KOPT-K1 (cell line): ENCODE measurements around the gene EPHA6.

Experiments
- H3K27ac ChIP-seq: fragments of 200-600 bp; sonication (generic); 2 replicates; pipeline ENCODE4 v1.5.1; 2016; ENCODE audit warnings: antibody characterized with exemption, mild to moderate bottlenecking, low read depth, low read length; ENCODE audit not compliant: poor library complexity, severe bottlenecking
- H3K36me3 ChIP-seq: fragments of 200-600 bp; sonication (generic); 2 replicates; pipeline ENCODE4 v1.5.1; 2017; ENCODE audit warnings: antibody characterized with exemption, mild to moderate bottlenecking, low read length, moderate library complexity; ENCODE audit not compliant: insufficient read depth
- H3K9me3 ChIP-seq: fragments of 200-600 bp; sonication (generic); 2 replicates; pipeline ENCODE4 v1.5.1; 2017; ENCODE audit warnings: antibody characterized with exemption, low read length, mild to moderate bottlenecking; ENCODE audit not compliant: insufficient read depth, poor library complexity, severe bottlenecking

The EPHA6 gene

GRCh38 chr3:97037294-97037943, 223.0 kb downstream of the EPHA6 start:
- no peaks in the 10 kb centered on the region for H3K36me3 ChIP-seq
- no peak overlapping the region for H3K27ac ChIP-seq

GRCh38 chr3:97043411-97043810, 229.0 kb downstream of the EPHA6 start:
- no peak overlapping the region for H3K27ac ChIP-seq
- H3K36me3 ChIP-seq, result no peaks in the 10 kb centered on the region
- no peaks in the 10 kb centered on the region for H3K9me3 ChIP-seq

More at GRCh38 chr3:97037294-97037943, 223.0 kb downstream of the EPHA6 start:
- H3K9me3 ChIP-seq, result no peaks in the 10 kb centered on the region

- Histone ChIP-seq H3K9me3 (no peaks in the 10 kb centered on the region), H3K36me3 (no peaks in the 10 kb centered on the region), H3K27ac (no peak overlapping the region)
These were observed 243.0 kb downstream of the EPHA6 start for GRCh38 chr3:97057365-97057764.

- Histone ChIP-seq H3K9me3 (no peaks in the 10 kb centered on the region), H3K27ac (no peak overlapping the region), H3K36me3 (no peaks in the 10 kb centered on the region)
These were observed 244.8 kb downstream of the EPHA6 start for GRCh38 chr3:97059168-97059567.

GRCh38 chr3:97066531-97066930, 252.1 kb downstream of the EPHA6 start:
- Histone ChIP-seq H3K9me3 (no peaks in the 10 kb centered on the region), H3K27ac (no peak overlapping the region), H3K36me3 (no peaks in the 10 kb centered on the region)

- Histone ChIP-seq H3K9me3 (no peaks in the 10 kb centered on the region), H3K36me3 (no peaks in the 10 kb centered on the region), H3K27ac (no peak overlapping the region)
These were observed 255.9 kb downstream of the EPHA6 start for GRCh38 chr3:97070302-97070701.

- Histone ChIP-seq H3K27ac (no peak overlapping the region), H3K36me3 (no peaks in the 10 kb centered on the region), H3K9me3 (no peaks in the 10 kb centered on the region)
These were observed 260.2 kb downstream of the EPHA6 start for GRCh38 chr3:97074546-97074945.

- Histone ChIP-seq H3K9me3 (no peaks in the 10 kb centered on the region), H3K36me3 (no peaks in the 10 kb centered on the region), H3K27ac (no peak overlapping the region)
These were observed 262.3 kb downstream of the EPHA6 start for GRCh38 chr3:97076673-97077072.

GRCh38 chr3:97089621-97090020, 275.2 kb downstream of the EPHA6 start:
- H3K9me3 ChIP-seq, result no peaks in the 10 kb centered on the region
- no peaks in the 10 kb centered on the region for H3K36me3 ChIP-seq
- no peak overlapping the region for H3K27ac ChIP-seq

GRCh38 chr3:97102641-97103040, 288.2 kb downstream of the EPHA6 start:
- Histone ChIP-seq H3K9me3 (no peaks in the 10 kb centered on the region), H3K36me3 (no peaks in the 10 kb centered on the region), H3K27ac (no peak overlapping the region)

- Histone ChIP-seq H3K27ac (no peak overlapping the region), H3K9me3 (no peaks in the 10 kb centered on the region), H3K36me3 (no peaks in the 10 kb centered on the region)
These were observed 291.7 kb downstream of the EPHA6 start for GRCh38 chr3:97105989-97106651.

- Histone ChIP-seq H3K36me3 (no peaks in the 10 kb centered on the region), H3K27ac (no peak overlapping the region), H3K9me3 (no peaks in the 10 kb centered on the region)
These were observed 292.2 kb downstream of the EPHA6 start for GRCh38 chr3:97106652-97106989.

GRCh38 chr3:97108136-97108535, 293.7 kb downstream of the EPHA6 start:
- H3K9me3 ChIP-seq, result no peaks in the 10 kb centered on the region
- no peaks in the 10 kb centered on the region for H3K36me3 ChIP-seq
- no peak overlapping the region for H3K27ac ChIP-seq

GRCh38 chr3:97111244-97111643, 296.9 kb downstream of the EPHA6 start:
- no peaks in the 10 kb centered on the region for H3K9me3 ChIP-seq
- H3K36me3 ChIP-seq, result no peaks in the 10 kb centered on the region
- no peak overlapping the region for H3K27ac ChIP-seq

GRCh38 chr3:97121386-97121785, 307.0 kb downstream of the EPHA6 start:
- Histone ChIP-seq H3K9me3 (no peaks in the 10 kb centered on the region), H3K27ac (no peak overlapping the region), H3K36me3 (no peaks in the 10 kb centered on the region)

- Histone ChIP-seq H3K27ac (no peak overlapping the region), H3K36me3 (no peaks in the 10 kb centered on the region), H3K9me3 (no peaks in the 10 kb centered on the region)
These were observed 311.6 kb downstream of the EPHA6 start for GRCh38 chr3:97125902-97126499.
